Kidney (tissue), 14 donors: Measurements from ENCODE around the gene PPP2R2C. TPM values are rescaled to one million over a fixed set of nuclear protein-coding genes. Genes with fewer than 3 reads are reported as not detected.
A peak's percentile ranks its signal among the peaks of the same experiment; 100 is the strongest.

Experiments used
- DNase-seq, 5 donors: peaks; one replicate each; pipeline ENCODE4 v3.0.0-alpha.2; 2013 to 2020
- FAIRE-seq: peaks from 2 replicates; lab custom pipeline; 2012; peaks lifted over from hg19 to GRCh38; lab: Jason Lieb, UNC
- H3K27ac ChIP-seq, 2 donors: one replicate each; pipeline ENCODE4 v1.7.0; 2013; ENCODE audit warnings: low read depth in 2 of 2, low read length in 2 of 2, inconsistent platforms in 1 of 2
- H3K27me3 ChIP-seq: one replicate; pipeline ENCODE4 v1.7.1; 2013; ENCODE audit warnings: low read length, inconsistent platforms; ENCODE audit not compliant: control insufficient read depth, insufficient read depth
- H3K36me3 ChIP-seq, 3 donors: one replicate each; pipeline versions ENCODE4 v1.7.0 to v1.7.1; 2013; ENCODE audit warnings: low read length in 3 of 3, control low read depth in 1 of 3, inconsistent platforms in 1 of 3; ENCODE audit not compliant: insufficient read depth in 3 of 3, control insufficient read depth in 2 of 3
- H3K4me1 ChIP-seq, 3 donors: one replicate each; pipeline versions ENCODE4 v1.7.0 to v1.7.1; 2013; ENCODE audit warnings: low read length in 3 of 3, inconsistent platforms in 1 of 3, low read depth in 1 of 3; ENCODE audit not compliant: control insufficient read depth in 2 of 3, insufficient read depth in 2 of 3
- H3K4me3 ChIP-seq, 3 donors: one replicate each; pipeline versions ENCODE4 v1.7.0 to v1.8.1; 2013; ENCODE audit warnings: low read length in 3 of 3, control low read depth in 1 of 3, inconsistent platforms in 1 of 3
- H3K9ac ChIP-seq, 3 donors: one replicate each; pipeline versions ENCODE4 v1.7.0 to v1.7.1; 2013; ENCODE audit warnings: low read length in 3 of 3, control low read depth in 1 of 3, inconsistent platforms in 1 of 3
- H3K9me3 ChIP-seq, 3 donors: one replicate each; pipeline versions ENCODE4 v1.7.0 to v1.7.1; 2013; ENCODE audit warnings: low read length in 3 of 3, control low read depth in 1 of 3, inconsistent platforms in 1 of 3; ENCODE audit not compliant: control insufficient read depth in 2 of 3, insufficient read depth in 1 of 3
- CTCF ChIP-seq: IDR thresholded peaks from 3 replicates; pipeline ENCODE4 v1.5.1; 2012; ENCODE audit warnings: mild to moderate bottlenecking, moderate library complexity, borderline replicate concordance; ENCODE audit not compliant: insufficient read depth; ENCODE audit errors: extremely low read depth
- intact Hi-C: fragments of 100-400 bp; cut with DNase I; formaldehyde crosslinking; loops from one replicate; pipeline ENCODE4 v1.11.1; 2022
- polyA plus RNA-seq: library from polyadenylated mRNA; stranded (reverse); fragments of 350-450 nt; fragmentation: Illumina TruSeq; extraction: RNeasy Lipid Tissue Mini Kit (QIAGEN cat#74804); gene quantifications from one replicate; pipeline ENCODE4 v1.2.3, GENCODE V29; 2014; ENCODE audit warnings: low read depth, low replicate concordance; ENCODE audit not compliant: insufficient read depth
- total RNA-seq: library from RNA; stranded (reverse); fragmentation: NEBNext Ultra II Directional; extraction: Animal tissue kit (Norgen Biotek cat#: 25700); gene quantifications from one replicate; pipeline ENCODE4 v1.2.1, GENCODE V29; 2021
- donor health status: control.
- donor health status: control.
- donor health status: control.
- donor health status: control.
- donor health status: control.
- donor health status: DM: yes; HTN: yes; CAD: no.
- donor health status: Normal renal cell carcinoma (clear cell type).

PPP2R2C gene
- total and polyA plus RNA-seq, 2 donors from 2014 or later = 0.39 to 0.82 TPM

GRCh38 chr4:6334203-6334887 lies 138.1 kb downstream of the PPP2R2C start:
- H3K27me3 ChIP-seq = no peaks in the 10 kb centered on the region
- FAIRE-seq (no peak), DNase-seq (peak in 1 of 5 donors; percentile 37)
- H3K36me3 ChIP-seq = no peaks in the 10 kb centered on the region
- no peak for TF ChIP-seq CTCF
- intact Hi-C loops = no loop called here
- H3K4me1 ChIP-seq = no peaks in the 10 kb centered on the region
- no peak overlapping the region for H3K27ac ChIP-seq
- no peak overlapping the region for H3K9ac ChIP-seq
- no peaks in the 10 kb centered on the region for H3K9me3 ChIP-seq
- no peak overlapping the region for H3K4me3 ChIP-seq

GRCh38 chr4:6333301-6334202 lies 138.9 kb downstream of the PPP2R2C start:
- Histone ChIP-seq H3K27me3 (no peaks in the 10 kb centered on the region), H3K9ac (no peak overlapping the region), H3K36me3 (no peaks in the 10 kb centered on the region), H3K9me3 (no peaks in the 10 kb centered on the region), H3K27ac (no peak overlapping the region), H3K4me1 (no peaks in the 10 kb centered on the region), H3K4me3 (no peak overlapping the region)
- FAIRE-seq (no peak), DNase-seq (no peak)
- TF ChIP-seq CTCF = peak; percentile 8
- intact Hi-C loops = no loop called here

GRCh38 chr4:6332669-6333050 lies 139.8 kb downstream of the PPP2R2C start:
- H3K27me3 ChIP-seq = no peaks in the 10 kb centered on the region
- H3K9ac ChIP-seq = no peak overlapping the region
- DNase-seq (no peak), FAIRE-seq (no peak)
- TF ChIP-seq CTCF = no peak
- H3K4me1 ChIP-seq = no peaks in the 10 kb centered on the region
- H3K36me3 ChIP-seq = no peaks in the 10 kb centered on the region
- no peaks in the 10 kb centered on the region for H3K9me3 ChIP-seq
- no peak overlapping the region for H3K4me3 ChIP-seq
- intact Hi-C loops = no loop called here
- H3K27ac ChIP-seq = no peak overlapping the region
